Upper lobe of left lung (tissue), 4 donors: ENCODE results near the gene DPYD.

Source experiments
- CTCF ChIP-seq, 6 experiments: fragments of 450-650 bp in 4 of 6; fragments of 200-600 bp in 2 of 6; sonication (generic) in 2 of 6; IDR thresholded peaks; one replicate each; pipeline ENCODE4 v1.5.1; 2016 to 2019; ENCODE audit warnings: antibody characterized with exemption in 6 of 6
- POLR2A ChIP-seq, 4 donors: fragments of 450-650 bp; IDR thresholded peaks; one replicate each; pipeline ENCODE4 v1.5.1; 2016 to 2017; ENCODE audit warnings: antibody characterized with exemption in 4 of 4, mild to moderate bottlenecking in 2 of 4
- POLR2AphosphoS5 ChIP-seq, 2 donors: sonication (generic); formaldehyde crosslinking; IDR thresholded peaks; one replicate each; pipeline ENCODE4 v1.5.1; 2017; ENCODE audit warnings: antibody characterized with exemption in 2 of 2

GRCh38 chr1:97373000-97373399, 547.8 kb downstream of the DPYD start:
- no peak for TF ChIP-seq POLR2A (IDR thresholded peaks at IDR 0.05)
- no peak for TF ChIP-seq POLR2AphosphoS5 (IDR thresholded peaks at IDR 0.05)
- TF ChIP-seq CTCF (IDR thresholded peaks at IDR 0.05): no peak
